ENCODE results near the gene METRNL.
"Not testable (repeated sequence)": the region's sequence is repeated elsewhere in the genome, so short reads cannot be mapped to it uniquely, and the experiment has no call there.

Gene METRNL

DNA sequence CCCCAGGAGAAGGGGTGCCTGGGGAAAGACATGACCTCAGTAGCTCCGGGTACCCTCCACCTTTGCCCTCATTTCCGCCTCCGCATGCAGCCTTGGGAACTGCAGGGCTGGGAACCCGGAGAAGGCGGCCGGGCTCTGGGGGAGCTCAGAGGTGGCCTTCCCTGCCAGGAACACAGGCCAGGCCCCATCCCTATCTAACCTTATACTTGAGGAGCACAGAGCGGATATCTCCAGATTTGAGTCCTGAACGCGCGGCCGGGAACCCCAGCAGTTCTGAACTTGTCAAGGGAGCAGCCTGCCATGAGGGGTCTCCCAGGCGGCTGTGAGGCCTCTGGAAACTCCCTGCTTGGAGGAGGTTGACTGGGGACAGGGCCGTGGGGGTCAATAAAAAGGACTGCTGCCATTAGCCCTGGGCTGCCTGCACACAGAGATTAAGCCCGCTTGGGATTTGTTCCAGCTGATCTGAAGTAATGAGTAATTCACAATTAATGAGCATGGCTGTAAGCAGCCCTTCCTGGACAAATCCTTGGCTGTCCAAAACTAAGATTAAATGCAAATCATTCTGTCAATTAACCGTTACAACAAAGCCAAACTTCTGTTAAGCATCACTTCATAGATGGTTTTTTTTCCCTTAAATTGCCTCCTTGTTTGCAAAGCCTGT lies 26.3 kb upstream of the METRNL start:
- no peak for DNase-seq

DNA sequence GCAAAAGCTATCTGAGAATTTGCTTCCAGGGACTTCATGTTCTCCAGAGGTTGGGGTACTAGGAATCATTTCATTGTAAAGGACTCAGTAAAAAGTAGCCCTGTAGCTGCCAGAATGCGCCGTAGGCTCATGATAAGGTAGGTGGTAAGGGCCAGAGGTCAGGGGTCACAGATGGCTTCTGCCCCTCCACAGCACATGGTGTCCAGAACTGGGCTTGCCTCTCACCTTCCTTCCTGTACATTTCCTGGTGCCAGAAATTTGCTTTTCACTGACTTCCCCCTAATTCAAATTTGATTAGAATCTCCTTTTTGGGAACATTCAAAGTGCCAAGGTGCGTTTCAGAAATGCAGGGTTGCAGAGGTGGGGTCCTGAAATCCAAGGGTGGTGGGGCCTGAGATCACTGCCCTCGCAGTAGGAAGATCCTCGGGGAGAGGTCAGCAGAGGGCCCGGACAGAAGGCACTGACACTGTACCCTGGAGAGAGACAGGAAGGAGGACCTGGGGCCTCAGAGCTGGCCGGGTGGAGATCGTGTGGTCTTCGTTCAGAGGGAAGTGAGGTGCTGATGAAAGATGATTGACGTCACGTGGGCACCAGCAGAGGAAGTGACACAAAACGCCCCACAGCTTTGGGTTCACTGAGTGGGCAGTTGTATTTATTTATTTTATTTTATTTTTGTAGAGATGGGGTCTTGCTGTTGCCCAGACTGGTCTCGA lies 25.5 kb upstream of the METRNL start:
- DNase-seq: peak; percentile 81

DNA sequence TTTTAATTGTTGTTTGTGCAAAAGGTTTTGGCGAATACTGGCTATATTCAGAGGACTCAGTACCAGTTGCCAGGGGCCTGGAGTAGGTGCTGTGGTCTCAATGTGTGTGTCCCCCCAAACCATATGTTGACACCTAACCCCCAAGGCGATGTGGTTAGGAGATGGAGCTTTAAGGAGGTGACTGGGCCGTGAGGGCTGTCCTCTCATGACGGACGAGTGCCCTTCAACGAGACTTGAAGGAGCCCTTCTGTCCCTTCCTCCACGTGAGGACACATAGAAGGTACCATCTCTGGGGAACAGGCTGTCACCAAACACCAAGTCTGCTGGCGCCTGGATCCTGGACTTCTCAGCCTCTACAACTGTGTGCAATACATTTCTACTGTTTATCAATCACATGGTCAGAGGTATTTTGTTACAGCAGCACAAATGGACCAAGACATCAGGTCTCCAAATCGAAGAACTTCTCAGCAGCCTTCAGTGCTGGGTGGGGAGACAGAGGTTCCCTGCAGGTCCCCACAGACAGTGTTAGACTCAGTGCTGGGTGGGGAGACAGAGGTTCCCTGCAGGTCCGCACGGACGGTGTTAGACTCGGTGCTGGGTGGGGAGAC lies 24.8 kb upstream of the METRNL start:
- no peak for DNase-seq

DNA sequence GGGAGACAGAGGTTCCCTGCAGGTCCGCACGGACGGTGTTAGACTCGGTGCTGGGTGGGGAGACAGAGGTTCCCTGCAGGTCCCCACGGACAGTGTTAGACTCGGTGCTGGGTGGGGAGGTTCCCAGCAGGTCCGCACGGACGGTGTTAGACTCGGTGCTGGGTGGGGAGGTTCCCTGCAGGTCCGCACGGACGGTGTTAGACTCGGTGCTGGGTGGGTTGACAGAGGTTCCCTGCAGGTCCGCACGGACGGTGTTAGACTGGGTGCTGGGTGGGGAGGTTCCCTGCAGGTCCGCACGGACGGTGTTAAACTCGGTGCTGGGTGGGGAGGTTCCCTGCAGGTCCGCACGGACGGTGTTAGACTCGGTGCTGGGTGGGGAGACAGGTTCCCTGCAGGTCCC lies 24.2 kb upstream of the METRNL start:
- not testable (repeated sequence) for DNase-seq

DNA sequence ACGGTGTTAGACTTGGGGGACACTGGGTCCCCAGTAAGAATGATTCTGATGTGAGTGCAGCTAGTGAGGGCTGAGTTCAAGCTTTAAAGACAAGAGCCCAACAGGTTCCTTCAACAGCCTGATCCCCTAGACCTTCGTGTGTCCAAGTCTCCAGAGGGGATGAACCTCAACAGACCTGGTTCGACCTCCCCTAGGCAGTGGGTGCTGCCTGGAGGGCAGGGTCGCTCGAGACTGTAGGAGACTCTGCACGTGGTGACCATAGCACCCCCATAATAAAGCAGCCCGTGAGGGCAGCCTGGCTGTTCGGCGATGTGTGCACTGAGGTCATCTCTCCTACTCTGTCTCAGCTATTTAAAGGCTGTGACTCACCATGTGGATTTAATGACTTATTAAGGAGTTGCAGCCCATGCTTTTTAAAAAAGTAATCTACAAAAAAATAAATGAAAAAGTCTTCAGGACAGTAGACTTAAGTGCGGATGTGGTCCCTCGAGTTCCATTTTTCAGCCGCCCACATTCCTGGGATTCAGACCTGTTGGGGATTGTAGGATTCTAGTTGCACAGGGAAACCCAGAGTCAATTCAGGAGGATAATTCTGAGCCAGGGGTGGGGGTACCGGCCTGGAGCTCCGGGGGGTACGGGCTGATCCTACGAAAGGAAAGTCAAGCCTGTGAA lies 23.4 kb upstream of the METRNL start:
- no peak for DNase-seq

DNA sequence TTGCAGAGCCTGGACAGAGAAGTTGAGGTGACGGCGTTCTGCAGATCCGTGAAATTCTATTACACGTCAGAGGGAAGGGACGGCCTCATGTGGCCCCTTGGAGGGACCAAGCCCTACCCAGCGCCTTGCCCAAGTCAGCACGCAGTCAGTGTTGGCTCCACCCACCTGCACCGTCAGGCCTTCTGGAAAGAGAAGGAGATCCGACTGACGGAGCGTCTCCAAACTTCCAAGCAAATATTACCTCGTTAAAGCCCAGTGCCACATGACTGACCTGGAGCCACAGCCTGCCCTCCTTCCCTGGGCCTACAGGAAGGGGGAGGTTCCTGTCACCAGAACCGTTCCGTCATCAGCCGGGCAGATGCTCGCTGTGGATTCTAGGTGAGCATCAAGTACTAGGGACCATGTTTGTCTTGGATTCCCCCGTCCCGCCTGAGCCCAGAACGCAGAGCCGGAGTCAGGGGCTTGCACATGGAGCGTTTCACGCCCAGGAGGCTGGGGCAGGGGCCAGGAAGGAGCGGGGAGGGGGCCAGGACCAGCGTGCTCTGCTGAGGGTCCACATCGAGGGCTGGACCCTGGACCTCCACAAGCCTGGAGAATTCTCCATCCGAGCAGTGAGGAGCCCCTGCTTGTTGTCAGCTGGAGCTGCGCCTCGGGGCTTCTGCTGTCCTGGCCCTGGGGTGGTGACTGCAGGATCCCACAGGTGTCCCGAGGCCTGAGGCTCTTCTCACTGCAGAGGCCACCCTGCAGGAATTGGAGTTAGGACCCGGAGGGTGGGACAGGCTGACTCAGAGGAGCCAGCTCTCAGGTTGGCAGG lies 22.6 kb upstream of the METRNL start:
- DNase-seq: no peak

DNA sequence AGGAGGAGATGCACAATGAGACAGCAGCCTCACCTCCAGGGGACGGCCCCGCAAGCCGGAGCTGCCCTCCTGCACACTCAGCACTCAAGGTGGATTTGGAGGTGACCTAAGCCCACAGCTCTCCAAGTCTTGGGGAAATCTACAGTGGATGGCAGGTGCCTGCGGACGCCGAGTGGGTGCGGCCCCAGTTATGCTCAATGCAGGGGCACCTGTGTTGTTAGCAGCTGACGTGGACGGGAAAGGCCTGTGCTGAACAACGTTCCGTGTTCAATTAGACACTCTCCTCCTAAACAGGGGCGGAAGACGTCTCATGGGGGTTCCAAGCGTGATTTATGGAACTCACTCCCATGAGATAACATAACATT lies 22.0 kb upstream of the METRNL start:
- DNase-seq: no peak

DNA sequence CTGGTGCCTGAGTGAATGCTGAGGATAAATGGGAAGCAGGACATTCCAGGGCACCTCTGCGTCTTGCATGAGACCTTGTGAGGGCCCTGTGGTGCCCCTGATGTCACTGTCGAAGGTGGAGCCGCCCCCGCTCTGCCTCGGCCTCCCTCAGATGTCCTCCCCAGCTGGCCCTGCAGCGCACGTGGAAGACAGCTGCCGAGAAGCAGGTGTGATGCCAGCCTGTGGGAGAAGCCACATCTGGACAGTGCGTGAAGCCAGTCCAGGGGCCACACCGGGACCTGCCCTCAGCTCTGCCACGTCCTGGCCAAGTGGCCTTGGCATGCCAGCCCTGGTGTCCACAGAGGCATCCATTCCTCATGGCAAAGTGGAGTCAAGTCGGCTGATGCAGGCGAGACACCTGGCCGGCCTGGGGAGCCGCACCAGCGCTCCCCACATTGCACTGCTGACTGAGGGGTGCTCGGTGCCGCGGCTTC lies 21.6 kb upstream of the METRNL start:
- no peak for DNase-seq

DNA sequence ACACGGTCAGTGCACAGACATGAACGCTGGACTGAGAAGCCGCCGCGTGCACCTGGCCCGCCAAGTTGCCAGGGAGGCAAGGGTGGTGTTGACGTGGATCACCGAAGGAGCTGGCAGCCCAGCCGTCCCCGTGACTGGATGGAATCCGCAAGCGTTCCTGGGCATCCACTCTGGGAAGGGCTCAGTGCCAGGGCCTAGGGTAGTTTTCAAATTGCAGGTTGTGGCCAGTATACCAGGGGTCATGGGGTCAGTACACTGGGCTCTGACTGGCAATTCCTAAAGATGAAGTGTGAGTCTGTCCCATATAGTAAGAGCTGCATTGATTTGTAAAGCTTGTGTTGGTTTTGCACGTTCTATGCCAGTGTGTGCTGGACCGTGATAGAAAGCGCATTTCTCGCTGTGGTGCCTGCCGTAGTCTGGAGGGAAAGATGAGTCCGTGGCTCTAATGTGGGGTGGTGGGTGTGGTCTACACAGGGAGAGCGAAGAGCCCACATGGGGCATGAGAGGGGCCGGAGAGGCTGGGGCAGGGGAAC lies 21.1 kb upstream of the METRNL start:
- DNase-seq: no peak

DNA sequence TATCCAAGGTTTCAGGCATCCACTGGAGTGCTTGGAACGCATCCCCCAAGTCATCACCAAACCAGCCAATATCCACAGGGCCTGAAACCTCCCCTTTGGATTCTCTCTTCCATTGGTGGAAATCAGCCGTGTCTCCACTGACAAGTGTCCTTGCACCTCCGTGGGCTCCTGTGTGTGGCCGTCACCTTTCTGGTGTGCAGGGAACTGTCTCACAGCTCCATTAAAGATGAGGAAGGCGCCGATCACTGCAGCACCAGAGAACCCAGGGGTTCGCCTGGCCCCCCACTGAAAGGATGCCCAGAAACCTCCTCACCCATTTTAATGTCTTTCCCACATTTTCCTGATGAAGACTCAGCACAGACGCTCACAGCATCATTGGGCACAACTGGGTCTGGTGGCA lies 17.8 kb upstream of the METRNL start:
- DNase-seq: no peak

DNA sequence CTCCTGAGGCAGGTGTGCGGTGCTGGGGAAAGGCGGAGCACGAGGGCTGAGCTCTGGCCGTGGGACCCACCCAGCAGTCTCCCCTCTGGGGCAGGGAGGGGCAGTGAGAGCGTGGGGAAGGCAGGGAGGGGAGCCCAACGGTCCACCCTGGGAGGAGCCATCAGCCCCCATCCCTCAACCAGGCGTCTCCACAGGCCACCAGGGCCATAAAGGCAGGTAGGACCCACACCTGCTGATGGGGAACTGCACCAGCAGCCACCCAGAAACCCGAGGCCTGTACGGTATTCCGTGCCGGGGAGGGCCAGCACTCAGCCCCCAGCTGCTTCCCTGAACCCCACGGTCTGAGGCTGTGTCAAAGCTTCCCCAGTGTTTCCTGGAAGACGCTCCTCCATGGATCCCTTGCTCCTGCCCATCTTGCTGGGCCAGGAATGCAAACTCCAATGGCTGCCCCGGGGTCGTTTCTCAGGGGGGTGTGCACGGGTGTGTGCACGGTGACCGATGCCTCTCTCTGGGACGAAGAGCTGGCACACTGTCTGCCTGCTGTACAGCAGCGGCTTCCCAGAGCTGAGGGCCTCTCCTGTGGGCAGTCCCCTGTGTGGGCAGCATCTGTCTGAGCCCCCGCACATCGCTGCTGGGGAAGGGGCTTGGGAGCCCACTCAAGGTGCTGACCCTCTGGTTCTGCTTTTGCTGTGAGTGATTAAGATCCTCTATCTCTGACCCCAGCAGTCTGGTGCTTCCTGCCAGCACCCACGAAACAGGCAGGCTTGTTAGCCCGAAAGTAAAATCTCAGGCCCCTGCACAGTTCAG lies 17.2 kb upstream of the METRNL start:
- DNase-seq: peak; percentile 37

DNA sequence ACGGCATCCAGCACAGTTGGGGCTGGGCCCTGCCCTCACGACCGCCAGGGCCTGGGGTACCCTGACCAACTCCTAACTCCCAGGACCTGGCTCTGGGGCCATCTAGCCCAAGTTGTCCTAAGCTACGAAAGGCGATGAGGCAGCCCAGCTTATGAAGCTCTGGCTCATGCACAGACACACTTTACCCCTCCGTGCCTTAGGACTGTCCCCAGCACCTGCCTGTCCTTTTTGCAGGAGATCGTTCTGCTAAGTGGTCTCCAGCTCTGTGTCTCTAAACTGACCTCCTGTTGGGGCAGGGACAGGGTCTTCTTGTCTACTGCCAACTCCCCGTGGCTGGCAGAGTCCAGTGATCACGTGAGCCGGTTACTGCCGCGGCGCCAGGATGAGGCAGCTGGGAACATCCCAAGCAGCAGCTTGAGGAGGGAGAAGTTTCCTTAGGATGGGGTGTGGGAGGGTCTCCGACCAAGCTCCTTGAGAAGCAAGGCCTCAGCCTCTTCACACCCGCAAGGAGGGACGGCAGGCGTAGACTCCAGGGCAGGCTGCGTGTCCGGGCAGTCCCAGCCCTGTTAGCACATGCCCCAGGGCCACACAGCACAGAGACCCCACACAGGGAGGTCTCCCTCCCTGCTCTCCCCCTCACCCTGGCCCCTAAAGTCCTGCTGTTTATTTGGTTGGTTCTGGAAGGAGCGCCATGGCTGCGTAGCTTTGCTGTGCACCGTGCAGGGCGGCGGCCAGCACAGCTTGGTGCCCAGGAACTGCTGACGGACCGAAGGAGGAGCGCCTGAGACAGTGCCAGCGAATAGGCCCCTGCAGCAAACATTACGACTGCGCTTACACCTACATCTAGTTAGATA lies 16.4 kb upstream of the METRNL start:
- DNase-seq: no peak

DNA sequence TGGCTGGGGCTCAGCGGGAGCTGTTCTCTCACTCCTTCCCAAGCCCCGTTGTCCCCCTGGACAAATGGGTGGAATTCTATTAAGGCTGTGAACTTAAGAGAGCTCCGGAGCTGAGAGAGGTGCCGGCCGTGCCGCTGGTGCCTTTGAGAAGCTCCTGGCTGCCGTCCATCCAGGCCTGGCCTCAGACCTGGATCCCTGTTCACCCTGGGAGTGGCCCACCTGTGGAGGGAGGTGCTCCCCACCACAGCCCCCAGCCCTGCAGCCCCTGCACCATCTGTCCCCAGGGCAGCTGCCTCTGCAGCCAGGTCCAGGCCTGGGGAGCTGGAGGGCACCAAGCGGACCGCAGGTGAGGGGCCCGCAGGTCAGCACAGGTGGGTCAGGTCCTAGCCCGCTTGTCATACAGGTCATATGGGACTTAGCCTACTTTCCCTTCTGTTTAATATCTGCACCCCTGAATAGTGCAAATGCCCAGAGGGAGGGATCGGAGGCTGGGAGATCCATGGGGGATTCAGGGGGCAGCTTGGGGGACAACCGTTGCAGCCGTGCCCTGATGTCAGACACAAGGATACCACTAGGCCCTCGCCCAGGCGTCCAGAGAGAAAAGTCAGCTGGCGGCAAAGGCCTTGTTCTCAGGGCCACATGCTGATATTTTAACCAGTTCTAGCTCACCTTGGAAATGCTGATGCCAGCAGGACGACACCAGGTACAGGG lies 15.2 kb upstream of the METRNL start:
- DNase-seq: no peak

DNA sequence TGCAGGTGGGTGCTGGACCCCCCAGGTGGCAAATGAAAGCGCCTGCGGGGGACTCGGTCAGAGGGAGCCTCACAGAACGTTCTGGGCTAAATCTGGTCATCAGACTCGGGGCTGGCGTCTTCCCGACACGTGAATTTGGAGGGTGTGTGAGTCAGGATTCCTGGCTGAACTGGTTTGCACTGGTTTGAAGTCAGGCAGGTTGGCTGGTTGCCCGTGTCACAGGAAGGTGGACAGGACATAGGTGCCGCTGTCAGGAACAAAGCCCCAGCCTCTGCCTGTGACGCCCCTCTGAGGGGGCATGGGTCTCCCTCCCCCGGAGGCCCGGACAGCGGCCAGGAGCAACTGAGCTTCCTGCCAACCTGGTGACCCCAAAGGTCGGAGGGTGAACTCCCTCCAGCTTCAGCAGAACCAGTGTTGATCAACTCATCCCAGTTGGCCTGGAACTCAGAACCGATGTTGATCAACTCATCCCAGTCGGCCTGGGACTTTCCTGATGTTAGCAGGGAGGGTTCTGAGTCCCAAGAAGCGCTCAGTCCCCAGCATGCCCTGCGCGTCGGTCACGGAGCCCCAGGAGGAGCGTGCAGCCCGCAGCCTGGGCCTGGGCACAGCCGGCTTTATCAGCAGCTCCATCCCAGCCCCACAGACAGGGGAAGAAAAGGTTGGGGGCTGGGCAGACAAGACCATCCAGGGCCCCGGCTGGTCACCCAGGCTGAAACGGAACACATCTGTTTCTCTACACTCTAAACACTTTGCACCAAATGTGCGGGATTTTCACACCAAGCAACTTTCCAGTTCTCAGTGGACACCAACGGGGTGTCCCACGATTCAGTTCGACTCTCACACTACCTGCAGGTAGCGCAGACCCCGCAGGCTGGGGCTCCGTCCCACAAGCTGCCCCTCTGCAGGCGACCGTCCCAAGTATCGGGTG lies 14.4 kb upstream of the METRNL start:
- DNase-seq: no peak

DNA sequence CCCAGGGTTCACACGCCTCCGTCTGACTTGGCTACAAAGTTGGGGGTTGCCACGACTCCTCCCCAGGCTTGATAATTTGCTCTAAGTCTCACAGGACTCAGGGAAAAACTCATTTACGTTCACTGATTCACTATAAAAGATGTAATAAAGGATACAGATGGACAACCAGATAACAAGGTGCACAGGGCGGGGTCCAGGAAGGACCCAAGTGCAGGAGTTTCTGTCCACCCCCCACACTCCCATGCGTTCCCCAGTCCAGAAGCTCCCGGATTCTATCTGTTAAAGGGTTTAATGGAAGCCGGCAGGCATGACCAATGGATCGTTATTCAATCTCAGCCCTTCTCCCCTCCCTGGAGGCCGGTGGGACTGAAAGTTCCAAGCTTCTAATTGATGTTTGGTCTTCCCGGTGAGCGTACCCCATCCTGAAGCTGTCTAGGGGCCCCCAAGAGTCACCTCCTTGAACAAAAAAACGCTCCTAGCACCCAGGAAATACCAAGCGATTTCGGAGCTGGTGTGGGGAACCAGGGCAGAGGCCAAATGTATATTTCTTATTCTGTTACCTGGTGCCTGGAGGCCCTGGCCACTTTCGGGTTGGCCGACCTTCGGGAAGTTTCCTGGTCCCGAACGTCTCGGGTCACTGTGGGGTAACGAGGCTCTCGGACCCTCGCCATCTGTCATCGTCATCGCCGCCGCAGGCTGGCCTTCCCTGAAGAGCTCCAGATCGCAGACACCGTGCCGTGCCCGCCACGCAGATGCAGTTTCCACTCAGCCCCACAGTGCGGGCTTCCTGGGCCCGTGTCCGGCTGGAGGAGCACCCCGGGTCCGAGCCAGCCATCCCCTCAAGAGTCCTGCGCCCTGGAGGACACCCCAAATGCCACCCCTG lies 13.5 kb upstream of the METRNL start:
- DNase-seq: no peak

DNA sequence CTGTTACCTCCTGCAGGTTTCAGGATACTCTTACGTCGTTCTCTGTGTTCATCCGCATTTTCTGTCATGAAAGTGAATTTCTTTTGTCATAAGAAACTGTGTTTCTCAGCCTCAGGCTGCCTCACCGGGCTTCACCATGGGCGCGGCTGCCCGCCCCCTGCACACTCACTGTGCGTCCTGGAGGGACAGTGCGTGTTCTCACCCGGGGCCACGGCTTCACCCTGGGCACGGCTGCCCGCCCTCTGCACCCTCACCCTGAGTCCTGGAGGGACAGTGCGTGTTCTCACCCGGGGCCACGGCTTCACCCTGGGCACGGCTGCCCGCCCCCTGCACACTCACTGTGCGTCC lies 12.9 kb upstream of the METRNL start:
- not testable (repeated sequence) for DNase-seq

DNA sequence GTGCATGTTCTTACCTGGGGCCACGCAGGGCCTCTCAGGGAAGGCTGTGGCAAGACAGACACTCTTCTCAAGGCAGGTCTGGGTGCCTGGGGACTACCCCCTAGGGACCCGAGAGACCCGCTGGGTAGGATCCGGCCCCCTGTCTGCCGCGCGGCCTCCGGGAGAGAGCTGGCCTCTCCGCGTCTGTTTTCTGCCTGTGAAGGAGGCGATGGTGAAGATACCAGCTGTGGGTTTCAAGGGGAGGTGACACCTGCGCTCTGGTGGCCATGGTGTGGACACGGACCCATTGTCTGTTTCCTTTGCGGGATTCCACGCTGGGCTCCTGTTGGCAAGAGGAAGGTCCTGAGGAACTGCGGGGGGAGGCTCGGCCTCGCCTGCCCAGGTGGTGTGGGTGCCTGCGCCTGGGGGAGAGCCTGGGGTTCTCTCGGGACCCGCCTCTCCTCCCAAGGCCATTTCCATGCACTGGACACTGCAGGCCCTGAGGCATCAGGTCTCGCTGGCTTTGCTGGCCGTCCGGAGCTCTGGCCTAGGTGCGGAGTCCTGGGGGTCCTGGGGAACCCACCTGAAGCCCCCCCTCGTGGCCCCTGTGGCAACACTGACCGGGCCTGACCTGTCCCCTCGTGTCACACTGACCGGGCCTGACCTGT lies 12.2 kb upstream of the METRNL start:
- no peak for DNase-seq

Data from hematopoietic multipotent progenitor cell treated with erythropoietin and hydrocortisone succinate and interleukin-3 and kit ligand, for 6 days (in vitro differentiated cells).